SK-MEL-5 (cell line): ENCODE results near the gene ADCY1. TPM values are rescaled to one million over a fixed set of nuclear protein-coding genes. Genes with fewer than 3 reads are reported as not detected.

ENCODE experiments used
- DNase-seq: peaks from one replicate; pipeline ENCODE4 v3.0.0-alpha.2; 2016; ENCODE audit warnings: low read depth, low spot score
- in situ Hi-C: cut with HindIII; loops from 2 replicates; pipeline ENCODE4 v1.10.0; 2016; ENCODE audit warnings: low sequenced_read_pairs, high pct_unique_total_duplicates, low pct_unique_long_range_greater_than_20kb
- total RNA-seq: library from RNA; depleted of rRNA; stranded (reverse); fragments of >200 nt; shearing (Covaris generic); gene quantifications from 2 replicates; pipeline ENCODE4 v1.2.3, GENCODE V29; 2014

Gene ADCY1
- total RNA-seq, 1 experiment from 2014 or later: 39.9 TPM

GRCh38 chr7:45589061-45589460 is 14.9 kb downstream of the ADCY1 start:
- in situ Hi-C loops: no loop called here
- DNase-seq: no peak

GRCh38 chr7:45589915-45590678 is 15.9 kb downstream of the ADCY1 start:
- no peak for DNase-seq
- in situ Hi-C loops: no loop called here

- no peak for DNase-seq
- in situ Hi-C loops: no loop called here
Measured at GRCh38 chr7:45590679-45591057, 16.5 kb downstream of the ADCY1 start.

- in situ Hi-C loops: no loop called here
- no peak for DNase-seq
Measured at GRCh38 chr7:45591101-45591906, 17.1 kb downstream of the ADCY1 start.

- in situ Hi-C loops: no loop called here
Measured at GRCh38 chr7:45592230-45592991, 18.2 kb downstream of the ADCY1 start.

GRCh38 chr7:45593121-45593541 is 19.0 kb downstream of the ADCY1 start:
- no peak for DNase-seq
- in situ Hi-C loops: no loop called here

More at GRCh38 chr7:45592230-45592991, 18.2 kb downstream of the ADCY1 start:
- DNase-seq: no peak

- no peak for DNase-seq
Measured at GRCh38 chr7:45593877-45594276, 19.7 kb downstream of the ADCY1 start.

GRCh38 chr7:45594745-45595535 is 20.8 kb downstream of the ADCY1 start:
- in situ Hi-C loops: no loop called here
- no peak for DNase-seq

More at GRCh38 chr7:45593877-45594276, 19.7 kb downstream of the ADCY1 start:
- in situ Hi-C loops: no loop called here

- no peak for DNase-seq
- in situ Hi-C loops: no loop called here
Measured at GRCh38 chr7:45595809-45596664, 21.9 kb downstream of the ADCY1 start.

- in situ Hi-C loops: no loop called here
- DNase-seq: no peak
Measured at GRCh38 chr7:45596665-45597095, 22.5 kb downstream of the ADCY1 start.

GRCh38 chr7:45597286-45597984 is 23.3 kb downstream of the ADCY1 start:
- in situ Hi-C loops: no loop called here
- no peak for DNase-seq

- no peak for DNase-seq
Measured at GRCh38 chr7:45598886-45599520, 24.8 kb downstream of the ADCY1 start.

GRCh38 chr7:45599851-45600706 is 25.9 kb downstream of the ADCY1 start:
- in situ Hi-C loops: no loop called here
- DNase-seq: no peak

More at GRCh38 chr7:45598886-45599520, 24.8 kb downstream of the ADCY1 start:
- in situ Hi-C loops: no loop called here

GRCh38 chr7:45601094-45601493 is 26.9 kb downstream of the ADCY1 start:
- DNase-seq: no peak
- in situ Hi-C loops: no loop called here
